ENCODE measurements around the gene OR6B1.

OR6B1 gene

DNA sequence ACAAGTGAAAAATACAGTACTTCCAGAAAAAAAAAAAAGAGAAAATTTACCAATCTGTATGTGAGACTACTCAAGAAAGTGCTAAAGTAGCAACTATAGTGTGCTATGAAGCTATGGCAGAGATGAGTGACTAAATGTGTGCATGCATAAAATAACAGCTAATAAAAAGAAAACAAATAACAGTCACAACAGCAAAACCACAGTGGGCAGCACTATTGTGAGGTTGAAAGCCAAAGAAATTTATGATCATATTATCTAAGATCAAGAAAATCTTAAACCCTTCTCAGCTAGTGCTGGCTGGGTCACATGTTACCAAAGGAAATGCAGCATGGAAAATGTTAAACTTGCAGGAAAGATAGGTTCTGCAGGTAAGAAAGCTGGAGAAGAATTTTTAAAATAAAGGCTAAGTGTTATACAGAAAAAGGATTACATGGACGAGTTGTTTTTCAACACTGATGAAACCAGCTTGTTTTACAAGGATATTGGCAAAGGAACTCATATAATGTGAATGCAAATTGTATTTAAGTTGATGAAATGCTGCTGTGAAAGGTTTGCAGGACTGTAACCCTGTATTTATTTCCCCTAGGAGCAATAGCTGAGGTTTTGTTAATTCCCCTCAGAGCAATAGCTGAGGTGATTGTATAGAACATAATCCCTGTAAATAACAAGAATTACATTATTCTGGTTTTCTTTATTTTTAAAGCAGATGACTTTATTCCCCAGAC, 33.0 kb downstream of the OR6B1 start:
- no peak for DNase-seq
- Histone ChIP-seq H3K27ac (peak overlapping the region; percentile 42), H3K36me3 (replicated peaks) (no peaks in the 10 kb centered on the region), H3K4me3 (ENCODE audit: low read depth, low read length) (no peak overlapping the region), H3K27me3 (replicated peaks) (no peaks in the 10 kb centered on the region)
- in situ Hi-C loops (cut with HindIII; ENCODE audit: low pct_ligation_motif_present, low sequenced_read_pairs) = no loop called here
- TF ChIP-seq, protein P1, sequence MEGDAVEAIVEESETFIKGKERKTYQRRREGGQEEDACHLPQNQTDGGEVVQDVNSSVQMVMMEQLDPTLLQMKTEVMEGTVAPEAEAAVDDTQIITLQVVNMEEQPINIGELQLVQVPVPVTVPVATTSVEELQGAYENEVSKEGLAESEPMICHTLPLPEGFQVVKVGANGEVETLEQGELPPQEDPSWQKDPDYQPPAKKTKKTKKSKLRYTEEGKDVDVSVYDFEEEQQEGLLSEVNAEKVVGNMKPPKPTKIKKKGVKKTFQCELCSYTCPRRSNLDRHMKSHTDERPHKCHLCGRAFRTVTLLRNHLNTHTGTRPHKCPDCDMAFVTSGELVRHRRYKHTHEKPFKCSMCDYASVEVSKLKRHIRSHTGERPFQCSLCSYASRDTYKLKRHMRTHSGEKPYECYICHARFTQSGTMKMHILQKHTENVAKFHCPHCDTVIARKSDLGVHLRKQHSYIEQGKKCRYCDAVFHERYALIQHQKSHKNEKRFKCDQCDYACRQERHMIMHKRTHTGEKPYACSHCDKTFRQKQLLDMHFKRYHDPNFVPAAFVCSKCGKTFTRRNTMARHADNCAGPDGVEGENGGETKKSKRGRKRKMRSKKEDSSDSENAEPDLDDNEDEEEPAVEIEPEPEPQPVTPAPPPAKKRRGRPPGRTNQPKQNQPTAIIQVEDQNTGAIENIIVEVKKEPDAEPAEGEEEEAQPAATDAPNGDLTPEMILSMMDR (IDR thresholded peaks at IDR 0.05; ENCODE audit: low read depth, low read length, missing control alignments) = no peak

DNA sequence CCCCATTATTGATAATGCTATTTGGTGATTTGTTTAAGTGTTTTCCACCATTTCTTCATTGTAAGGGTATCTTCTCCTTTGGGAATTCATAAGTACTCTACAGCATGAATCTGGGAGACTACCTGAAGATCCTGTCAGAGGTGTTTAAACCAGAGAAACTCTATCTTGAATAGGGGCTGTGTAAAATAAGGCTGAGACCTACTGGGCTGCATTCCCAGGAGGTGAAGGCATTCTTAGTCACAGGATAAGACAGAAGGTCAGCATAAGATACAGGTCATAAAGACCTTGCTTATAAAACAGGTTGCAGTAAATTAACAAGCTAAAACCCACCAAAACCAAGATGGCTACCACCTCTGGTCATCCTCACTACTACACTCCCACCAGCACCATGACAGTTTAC, 35.3 kb downstream of the OR6B1 start:
- Histone ChIP-seq H3K36me3 (replicated peaks) (no peaks in the 10 kb centered on the region), H3K27ac (peak overlapping the region; percentile 76), H3K4me3 (ENCODE audit: low read depth, low read length) (no peak overlapping the region), H3K27me3 (replicated peaks) (no peaks in the 10 kb centered on the region)
- no peak for DNase-seq
- TF ChIP-seq, protein P1 (IDR thresholded peaks at IDR 0.05; ENCODE audit: low read depth, low read length, missing control alignments) = no peak
- in situ Hi-C loops (cut with HindIII; ENCODE audit: low pct_ligation_motif_present, low sequenced_read_pairs) = no loop called here

DNA sequence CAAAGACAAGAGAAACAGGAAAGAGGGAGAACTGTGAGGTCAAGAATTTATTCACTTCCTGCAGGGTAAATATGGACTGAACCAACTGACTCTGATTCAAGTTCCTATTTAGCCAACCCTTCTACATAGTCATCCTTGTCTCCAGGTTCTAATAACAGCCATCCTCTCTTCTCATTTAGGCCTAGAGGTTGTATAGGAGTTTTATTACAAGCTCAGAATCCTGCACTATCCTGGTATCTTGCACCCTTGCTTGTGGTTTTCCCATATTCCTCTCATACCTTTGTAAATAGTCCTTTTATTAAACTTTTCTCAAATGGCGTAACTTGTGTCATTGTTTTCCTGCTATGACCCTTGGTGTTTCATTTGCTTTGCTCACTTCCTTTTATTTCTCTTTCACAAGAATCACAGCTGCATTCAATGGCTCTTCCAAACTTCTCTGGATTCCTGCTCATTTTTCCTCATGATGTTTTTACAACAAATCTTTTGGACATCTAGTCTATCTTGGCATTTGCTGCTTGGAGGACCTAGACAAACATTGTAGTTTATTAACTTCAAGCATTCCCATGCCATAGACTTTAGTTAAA, 36.3 kb downstream of the OR6B1 start:
- in situ Hi-C loops (cut with HindIII; ENCODE audit: low pct_ligation_motif_present, low sequenced_read_pairs) = no loop called here
- peak; percentile 42 for DNase-seq
- Histone ChIP-seq H3K36me3 (replicated peaks) (no peaks in the 10 kb centered on the region), H3K4me3 (ENCODE audit: low read depth, low read length) (no peak overlapping the region), H3K27me3 (replicated peaks) (no peaks in the 10 kb centered on the region), H3K27ac (peak overlapping the region; percentile 76)
- TF ChIP-seq, protein P1 (IDR thresholded peaks at IDR 0.05; ENCODE audit: low read depth, low read length, missing control alignments) = no peak

DNA sequence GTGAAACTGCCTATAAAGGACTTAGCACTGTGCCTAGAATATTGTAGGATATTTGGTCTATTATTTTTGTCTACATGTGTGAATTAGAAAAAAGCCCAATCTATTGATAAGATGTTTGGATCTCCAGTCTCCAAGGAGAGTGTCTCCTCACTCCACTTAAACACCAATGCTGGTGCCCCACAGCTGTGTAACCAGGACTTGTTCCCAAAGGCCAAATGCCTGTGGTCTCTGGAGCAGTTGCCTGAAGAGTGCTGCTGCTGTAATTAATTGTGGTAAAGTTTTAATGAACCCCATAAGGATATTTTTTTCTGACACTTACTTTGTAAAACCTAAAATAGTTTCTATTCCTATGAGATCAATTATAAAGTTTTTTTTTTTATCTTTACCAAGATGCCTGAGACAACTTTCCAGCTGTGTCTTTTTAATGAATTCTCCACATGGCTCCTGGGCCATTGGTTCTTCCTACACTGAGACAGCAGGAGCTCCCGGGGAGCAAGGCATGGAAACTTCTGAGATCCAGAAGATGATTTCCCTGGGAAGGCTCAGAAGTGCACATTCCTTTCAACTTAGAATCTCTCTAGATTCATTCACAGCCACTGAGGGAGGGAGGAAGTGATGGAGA, 37.4 kb downstream of the OR6B1 start:
- peak; percentile 24 for DNase-seq
- in situ Hi-C loops (cut with HindIII; ENCODE audit: low pct_ligation_motif_present, low sequenced_read_pairs) = no loop called here
- Histone ChIP-seq H3K4me3 (ENCODE audit: low read depth, low read length) (no peak overlapping the region), H3K27me3 (replicated peaks) (no peaks in the 10 kb centered on the region), H3K36me3 (replicated peaks) (no peaks in the 10 kb centered on the region), H3K27ac (no peak overlapping the region)
- TF ChIP-seq, protein P1 (IDR thresholded peaks at IDR 0.05; ENCODE audit: low read depth, low read length, missing control alignments) = no peak

DNA sequence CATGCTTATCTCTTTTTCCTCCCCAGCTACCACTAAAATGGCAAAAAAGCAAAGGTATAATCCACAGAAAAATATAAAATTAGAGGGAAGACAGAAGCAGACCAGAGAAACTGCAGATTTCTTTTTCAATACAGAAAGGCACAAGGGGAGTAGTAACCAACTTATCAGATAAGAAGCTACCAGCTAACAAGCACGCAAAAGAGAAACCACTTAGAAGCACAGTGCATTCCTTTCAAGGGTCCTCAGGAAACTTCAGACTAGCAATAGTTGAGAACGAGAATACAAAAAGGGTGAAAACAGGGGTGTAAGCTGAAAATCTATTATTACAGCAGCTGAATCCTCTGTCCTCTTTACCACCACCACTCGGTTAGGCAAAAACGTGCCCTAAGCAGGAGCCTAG, 38.8 kb downstream of the OR6B1 start:
- H3K36me3 ChIP-seq (replicated peaks) = no peaks in the 10 kb centered on the region
- H3K4me3 ChIP-seq (ENCODE audit: low read depth, low read length) = no peak overlapping the region
- H3K27ac ChIP-seq = no peak overlapping the region
- no peak for DNase-seq
- H3K27me3 ChIP-seq (replicated peaks) = no peaks in the 10 kb centered on the region
- TF ChIP-seq, protein P1 (IDR thresholded peaks at IDR 0.05; ENCODE audit: low read depth, low read length, missing control alignments) = no peak
- in situ Hi-C loops (cut with HindIII; ENCODE audit: low pct_ligation_motif_present, low sequenced_read_pairs) = no loop called here
